ENCODE measurements around the gene RHOBTB1. TPM values are rescaled to one million over a fixed set of nuclear protein-coding genes. Genes with fewer than 3 reads are reported as not detected.

The RHOBTB1 gene
- total and polyA plus RNA-seq, 2 donors (not counting 1 experiment from before 2014, with no cell fraction given) = 19.8 to 42.6 TPM

GRCh38 chr10:60883187-60883586, 60.8 kb downstream of the RHOBTB1 start:
- no peak overlapping the region for H3K27ac ChIP-seq (ENCODE audit: insufficient read depth, low read length)
- no peak overlapping the region for H2AFZ ChIP-seq (ENCODE audit: low read length)
- TF ChIP-seq EZH2 (IDR thresholded peaks at IDR 0.05; ENCODE audit: low read length, missing control alignments) (no peak), CTCF (conservative IDR thresholded peaks at IDR 0.05 in 1 of 2, IDR thresholded peaks at IDR 0.05 in 1 of 2; ENCODE audit: low read depth in 1 of 2, low read length in 2 of 2) (peak; percentile 32 to 44)
- H3K36me3 ChIP-seq (ENCODE audit: control insufficient read depth, insufficient read depth, low read length) = peaks cover under 1% of the 10 kb centered on the region
- no peaks in the 10 kb centered on the region for H3K9me3 ChIP-seq (ENCODE audit: control insufficient read depth, insufficient read depth, low read depth, low read length)
- DNase-seq (ENCODE audit: low read depth in 2 of 2) = peak; percentile 22 to 33
- no peaks in the 10 kb centered on the region for H4K20me1 ChIP-seq (ENCODE audit: control insufficient read depth, extremely low read depth, insufficient read depth, low read length)
- H3K9ac ChIP-seq (ENCODE audit: insufficient read depth, low read length) = no peak overlapping the region
- H3K4me3 ChIP-seq (replicated peaks in 1 of 4; ENCODE audit: control extremely low read depth in 1 of 4, insufficient read depth in 1 of 4, low read depth in 3 of 4, low read length in 4 of 4) = no peak overlapping the region
- no peaks in the 10 kb centered on the region for H3K27me3 ChIP-seq (ENCODE audit: control insufficient read depth, insufficient read depth, low read length)
- no peak overlapping the region for H3K4me2 ChIP-seq (ENCODE audit: extremely low read depth, insufficient read depth, low read length)
- H3K79me2 ChIP-seq (ENCODE audit: control insufficient read depth, insufficient read depth, low read length) = no peaks in the 10 kb centered on the region
- no peaks in the 10 kb centered on the region for H3K4me1 ChIP-seq (ENCODE audit: control insufficient read depth, extremely low read depth, insufficient read depth, low read length)

- H3K4me1 ChIP-seq (ENCODE audit: control insufficient read depth, extremely low read depth, insufficient read depth, low read length) = no peaks in the 10 kb centered on the region
- H3K79me2 ChIP-seq (ENCODE audit: control insufficient read depth, insufficient read depth, low read length) = no peaks in the 10 kb centered on the region
- no peak for TF ChIP-seq EZH2 (IDR thresholded peaks at IDR 0.05; ENCODE audit: low read length, missing control alignments)
- TF ChIP-seq CTCF (conservative IDR thresholded peaks at IDR 0.05 in 1 of 2, IDR thresholded peaks at IDR 0.05 in 1 of 2; ENCODE audit: low read depth in 1 of 2, low read length in 2 of 2) = no peak
- H3K4me3 ChIP-seq (replicated peaks in 1 of 4; ENCODE audit: control extremely low read depth in 1 of 4, insufficient read depth in 1 of 4, low read depth in 3 of 4, low read length in 4 of 4) = no peak overlapping the region
- H3K4me2 ChIP-seq (ENCODE audit: extremely low read depth, insufficient read depth, low read length) = no peak overlapping the region
- H3K9ac ChIP-seq (ENCODE audit: insufficient read depth, low read length) = no peak overlapping the region
- no peaks in the 10 kb centered on the region for H3K36me3 ChIP-seq (ENCODE audit: control insufficient read depth, insufficient read depth, low read length)
- no peaks in the 10 kb centered on the region for H3K9me3 ChIP-seq (ENCODE audit: control insufficient read depth, insufficient read depth, low read depth, low read length)
- no peaks in the 10 kb centered on the region for H4K20me1 ChIP-seq (ENCODE audit: control insufficient read depth, extremely low read depth, insufficient read depth, low read length)
- H3K27me3 ChIP-seq (ENCODE audit: control insufficient read depth, insufficient read depth, low read length) = no peaks in the 10 kb centered on the region
- H3K27ac ChIP-seq (ENCODE audit: insufficient read depth, low read length) = no peak overlapping the region
- DNase-seq (ENCODE audit: low read depth in 2 of 2) = no peak
- H2AFZ ChIP-seq (ENCODE audit: low read length) = no peak overlapping the region
Measured at GRCh38 chr10:60878224-60878623, 65.8 kb downstream of the RHOBTB1 start.

GRCh38 chr10:60877777-60878120, 66.2 kb downstream of the RHOBTB1 start:
- no peaks in the 10 kb centered on the region for H4K20me1 ChIP-seq (ENCODE audit: control insufficient read depth, extremely low read depth, insufficient read depth, low read length)
- DNase-seq (ENCODE audit: low read depth in 2 of 2) = no peak
- H3K9me3 ChIP-seq (ENCODE audit: control insufficient read depth, insufficient read depth, low read depth, low read length) = no peaks in the 10 kb centered on the region
- no peak overlapping the region for H3K9ac ChIP-seq (ENCODE audit: insufficient read depth, low read length)
- H3K27me3 ChIP-seq (ENCODE audit: control insufficient read depth, insufficient read depth, low read length) = no peaks in the 10 kb centered on the region
- no peak overlapping the region for H3K4me2 ChIP-seq (ENCODE audit: extremely low read depth, insufficient read depth, low read length)
- H3K36me3 ChIP-seq (ENCODE audit: control insufficient read depth, insufficient read depth, low read length) = no peaks in the 10 kb centered on the region
- H3K27ac ChIP-seq (ENCODE audit: insufficient read depth, low read length) = no peak overlapping the region
- TF ChIP-seq EZH2 (IDR thresholded peaks at IDR 0.05; ENCODE audit: low read length, missing control alignments) (no peak), CTCF (conservative IDR thresholded peaks at IDR 0.05 in 1 of 2, IDR thresholded peaks at IDR 0.05 in 1 of 2; ENCODE audit: low read depth in 1 of 2, low read length in 2 of 2) (no peak)
- H2AFZ ChIP-seq (ENCODE audit: low read length) = no peak overlapping the region
- no peaks in the 10 kb centered on the region for H3K79me2 ChIP-seq (ENCODE audit: control insufficient read depth, insufficient read depth, low read length)
- H3K4me1 ChIP-seq (ENCODE audit: control insufficient read depth, extremely low read depth, insufficient read depth, low read length) = no peaks in the 10 kb centered on the region
- no peak overlapping the region for H3K4me3 ChIP-seq (replicated peaks in 1 of 4; ENCODE audit: control extremely low read depth in 1 of 4, insufficient read depth in 1 of 4, low read depth in 3 of 4, low read length in 4 of 4)
